ENCODE data around the gene SH2D2A. TPM values are rescaled to one million over a fixed set of nuclear protein-coding genes. Genes with fewer than 3 reads are reported as not detected.

SH2D2A gene
- total and polyA plus RNA-seq, 9 donors = 0.19 to 2.8 (median 0.77) TPM

DNA sequence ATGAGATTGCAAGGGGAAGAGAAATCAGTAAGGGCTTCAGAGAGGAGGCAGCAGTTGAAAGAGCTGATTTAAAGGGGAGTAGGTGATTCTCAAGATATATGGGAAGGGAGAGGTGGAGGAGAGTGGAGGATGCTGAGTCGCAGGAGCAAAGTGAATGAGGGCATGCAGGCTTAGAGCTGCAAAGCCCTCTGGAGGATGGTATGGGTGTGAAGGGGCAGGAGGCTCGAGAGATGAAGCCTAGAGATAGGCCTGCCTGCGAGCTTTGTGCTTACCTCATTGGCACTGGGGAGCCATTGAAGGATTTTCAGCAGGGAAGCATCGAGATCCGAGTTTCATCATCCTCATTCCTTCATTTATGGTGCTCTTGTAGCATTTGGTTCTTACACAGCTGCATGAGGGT is 15.8 kb upstream of the SH2D2A start:
- intact Hi-C loops (cut with DNase I) = no loop called here
- no peaks in the 10 kb centered on the region for H3K27me3 ChIP-seq
- TF ChIP-seq, protein P1, sequence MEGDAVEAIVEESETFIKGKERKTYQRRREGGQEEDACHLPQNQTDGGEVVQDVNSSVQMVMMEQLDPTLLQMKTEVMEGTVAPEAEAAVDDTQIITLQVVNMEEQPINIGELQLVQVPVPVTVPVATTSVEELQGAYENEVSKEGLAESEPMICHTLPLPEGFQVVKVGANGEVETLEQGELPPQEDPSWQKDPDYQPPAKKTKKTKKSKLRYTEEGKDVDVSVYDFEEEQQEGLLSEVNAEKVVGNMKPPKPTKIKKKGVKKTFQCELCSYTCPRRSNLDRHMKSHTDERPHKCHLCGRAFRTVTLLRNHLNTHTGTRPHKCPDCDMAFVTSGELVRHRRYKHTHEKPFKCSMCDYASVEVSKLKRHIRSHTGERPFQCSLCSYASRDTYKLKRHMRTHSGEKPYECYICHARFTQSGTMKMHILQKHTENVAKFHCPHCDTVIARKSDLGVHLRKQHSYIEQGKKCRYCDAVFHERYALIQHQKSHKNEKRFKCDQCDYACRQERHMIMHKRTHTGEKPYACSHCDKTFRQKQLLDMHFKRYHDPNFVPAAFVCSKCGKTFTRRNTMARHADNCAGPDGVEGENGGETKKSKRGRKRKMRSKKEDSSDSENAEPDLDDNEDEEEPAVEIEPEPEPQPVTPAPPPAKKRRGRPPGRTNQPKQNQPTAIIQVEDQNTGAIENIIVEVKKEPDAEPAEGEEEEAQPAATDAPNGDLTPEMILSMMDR (IDR thresholded peaks at IDR 0.05) = no peak
- TF ChIP-seq POLR2A (IDR thresholded peaks at IDR 0.05) = no peak
- TF ChIP-seq EP300 (IDR thresholded peaks at IDR 0.05) = no peak
- H3K4me3 ChIP-seq = no peak overlapping the region
- H3K4me1 ChIP-seq (ENCODE audit: insufficient read depth) = no peaks in the 10 kb centered on the region
- H3K27ac ChIP-seq = no peak overlapping the region
- DNase-seq = no peak
- H3K9me3 ChIP-seq = no peaks in the 10 kb centered on the region
- 65 to 70% (median 69%) methylated on average over 5 of the region's 5 CpGs for WGBS, 3 donors
- H3K36me3 ChIP-seq = no peaks in the 10 kb centered on the region

GRCh38 chr1:156828400-156829124 is 11.9 kb upstream of the SH2D2A start:
- 67 to 80% (median 74%) methylated on average over 18 of the region's 18 CpGs for WGBS, 3 donors
- intact Hi-C loops (cut with DNase I) = no loop called here
- Histone ChIP-seq H3K9me3 (no peaks in the 10 kb centered on the region), H3K27ac (no peak overlapping the region), H3K4me1 (ENCODE audit: insufficient read depth) (no peaks in the 10 kb centered on the region), H3K27me3 (no peaks in the 10 kb centered on the region), H3K4me3 (no peak overlapping the region), H3K36me3 (no peaks in the 10 kb centered on the region)
- TF ChIP-seq POLR2A (IDR thresholded peaks at IDR 0.05) (no peak), EP300 (IDR thresholded peaks at IDR 0.05) (no peak)
- TF ChIP-seq, protein P1 (IDR thresholded peaks at IDR 0.05) = no peak
- no peak for DNase-seq

DNA sequence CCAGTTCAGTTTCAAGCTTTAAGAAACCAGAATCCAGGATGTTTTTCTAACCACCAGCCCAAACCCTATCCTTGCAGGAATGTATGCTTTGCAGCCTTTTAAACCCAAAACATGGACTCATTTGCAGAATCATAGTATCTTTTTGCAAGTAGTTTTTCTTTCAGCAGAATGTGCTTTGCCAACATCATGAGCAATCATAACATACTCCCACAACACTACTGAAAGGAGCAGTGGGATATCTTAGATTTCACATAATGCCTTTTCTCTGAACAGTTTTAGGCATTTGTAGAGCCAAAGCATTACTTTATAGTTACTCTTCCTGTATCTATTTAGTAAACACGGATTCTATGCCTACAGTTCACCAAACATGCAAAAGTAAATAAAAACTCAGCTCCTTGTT is 10.0 kb upstream of the SH2D2A start:
- no peak for TF ChIP-seq POLR2A (IDR thresholded peaks at IDR 0.05)
- H3K9me3 ChIP-seq = no peaks in the 10 kb centered on the region
- no peak for DNase-seq
- H3K4me1 ChIP-seq (ENCODE audit: insufficient read depth) = no peaks in the 10 kb centered on the region
- no peaks in the 10 kb centered on the region for H3K36me3 ChIP-seq
- 4 to 12% (median 9%) methylated on average over 1 of the region's 1 CpG for WGBS, 3 donors
- H3K27me3 ChIP-seq = no peaks in the 10 kb centered on the region
- no peak overlapping the region for H3K27ac ChIP-seq
- intact Hi-C loops (cut with DNase I) = no loop called here
- H3K4me3 ChIP-seq = no peak overlapping the region

DNA sequence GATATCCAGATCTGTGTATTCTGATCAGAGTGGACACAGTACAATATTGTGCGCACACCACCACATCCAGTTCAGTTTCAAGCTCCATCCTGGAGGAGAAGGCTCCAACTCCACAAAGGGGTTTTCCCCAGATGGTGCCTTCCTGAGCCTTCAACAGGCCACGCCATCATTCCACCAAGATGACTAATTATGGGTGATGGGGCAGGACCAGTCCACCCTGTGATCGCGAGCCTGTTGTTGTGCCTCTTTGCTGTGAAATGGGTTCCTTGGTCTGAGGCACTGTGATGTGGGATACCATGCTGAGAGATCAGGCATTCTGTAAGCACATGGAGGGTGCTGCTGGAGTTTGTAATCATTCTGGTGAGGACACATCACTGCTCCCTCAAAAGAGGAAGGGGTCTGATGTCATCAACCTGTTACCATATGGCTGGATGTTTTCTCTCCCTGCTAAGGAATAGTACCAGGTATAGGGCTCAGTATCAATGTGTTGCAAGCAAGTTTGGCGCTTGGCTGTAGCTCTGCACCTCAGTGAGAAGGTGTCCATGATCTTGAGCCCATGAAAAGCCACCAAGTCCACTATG is 6.7 kb upstream of the SH2D2A start:
- Histone ChIP-seq H3K27ac (no peak overlapping the region), H3K27me3 (no peaks in the 10 kb centered on the region), H3K9me3 (no peaks in the 10 kb centered on the region), H3K4me3 (no peak overlapping the region), H3K4me1 (ENCODE audit: insufficient read depth) (no peaks in the 10 kb centered on the region), H3K36me3 (no peaks in the 10 kb centered on the region)
- intact Hi-C loops (cut with DNase I) = no loop called here
- peak in 1 of 5 donors; percentile 3 for DNase-seq
- TF ChIP-seq, protein P1 (IDR thresholded peaks at IDR 0.05) = no peak
- TF ChIP-seq EP300 (IDR thresholded peaks at IDR 0.05) (no peak), POLR2A (IDR thresholded peaks at IDR 0.05) (no peak)
- WGBS, 3 donors = 92 to 97% (median 95%) methylated on average over 5 of the region's 5 CpGs

DNA sequence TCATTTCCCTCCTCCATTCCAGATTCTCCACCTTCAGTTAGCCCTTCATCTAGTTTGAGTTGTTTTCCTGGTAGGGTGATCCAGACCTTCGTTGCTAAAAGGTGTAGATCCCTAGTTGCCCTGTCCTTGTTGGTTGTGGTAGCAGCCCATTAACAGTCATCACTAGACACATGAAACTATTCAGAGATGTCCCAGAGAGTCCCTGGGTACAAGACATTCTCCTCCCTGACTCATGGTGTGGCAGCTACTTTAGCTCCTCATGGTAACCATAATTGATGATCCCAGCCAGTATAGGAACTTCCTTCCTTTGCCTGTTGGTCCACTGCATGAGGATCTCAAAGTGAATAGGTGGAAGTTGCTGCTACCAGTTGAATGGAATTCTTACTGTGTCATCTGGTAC is 6.0 kb upstream of the SH2D2A start:
- no peak for DNase-seq
- H3K4me3 ChIP-seq = no peak overlapping the region
- no peaks in the 10 kb centered on the region for H3K9me3 ChIP-seq
- no peaks in the 10 kb centered on the region for H3K36me3 ChIP-seq
- 80 to 93% (median 85%) methylated on average over 1 of the region's 1 CpG for WGBS, 3 donors
- no peaks in the 10 kb centered on the region for H3K27me3 ChIP-seq
- TF ChIP-seq, protein P1 (IDR thresholded peaks at IDR 0.05) = no peak
- TF ChIP-seq EP300 (IDR thresholded peaks at IDR 0.05) (no peak), POLR2A (IDR thresholded peaks at IDR 0.05) (no peak)
- no peaks in the 10 kb centered on the region for H3K4me1 ChIP-seq (ENCODE audit: insufficient read depth)
- intact Hi-C loops (cut with DNase I) = no loop called here
- no peak overlapping the region for H3K27ac ChIP-seq
